ENCODE measurements around the gene LRRK1.

DNA sequence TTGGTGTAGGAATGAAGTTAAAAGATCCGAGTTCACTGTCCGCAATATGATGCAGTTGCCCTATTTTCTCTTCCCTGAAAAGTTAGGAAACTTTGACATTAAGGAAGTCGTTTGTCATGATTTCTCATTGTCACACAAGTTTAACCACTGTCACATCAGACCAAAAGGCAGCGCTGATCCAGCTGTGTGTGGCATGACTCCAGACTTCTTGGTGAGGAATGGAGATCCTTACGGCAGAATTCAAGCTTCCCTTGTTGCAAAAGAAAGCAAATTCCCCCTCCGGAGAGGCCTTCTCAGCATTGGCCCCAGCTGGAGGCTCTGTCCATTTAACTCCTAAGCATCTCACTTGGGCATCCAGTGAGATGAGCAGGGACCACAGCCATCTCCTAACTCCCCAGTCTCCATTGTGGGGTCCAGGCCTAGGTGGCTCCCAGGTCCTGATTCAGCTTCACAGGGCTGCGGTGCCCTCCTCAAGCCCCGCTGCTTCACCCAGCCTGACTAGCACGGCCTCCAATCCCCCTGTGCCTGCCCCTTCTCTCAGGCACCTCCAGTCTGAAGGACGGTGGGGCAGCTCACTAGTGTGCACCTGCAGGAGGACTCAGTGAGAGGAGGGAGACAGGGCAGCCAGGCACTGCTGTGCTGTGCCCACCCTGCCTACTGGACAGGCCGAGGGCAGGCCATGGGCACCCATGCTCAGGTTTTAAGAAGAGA, 173.2 kb downstream of the LRRK1 start:
- TF ChIP-seq, protein P1, sequence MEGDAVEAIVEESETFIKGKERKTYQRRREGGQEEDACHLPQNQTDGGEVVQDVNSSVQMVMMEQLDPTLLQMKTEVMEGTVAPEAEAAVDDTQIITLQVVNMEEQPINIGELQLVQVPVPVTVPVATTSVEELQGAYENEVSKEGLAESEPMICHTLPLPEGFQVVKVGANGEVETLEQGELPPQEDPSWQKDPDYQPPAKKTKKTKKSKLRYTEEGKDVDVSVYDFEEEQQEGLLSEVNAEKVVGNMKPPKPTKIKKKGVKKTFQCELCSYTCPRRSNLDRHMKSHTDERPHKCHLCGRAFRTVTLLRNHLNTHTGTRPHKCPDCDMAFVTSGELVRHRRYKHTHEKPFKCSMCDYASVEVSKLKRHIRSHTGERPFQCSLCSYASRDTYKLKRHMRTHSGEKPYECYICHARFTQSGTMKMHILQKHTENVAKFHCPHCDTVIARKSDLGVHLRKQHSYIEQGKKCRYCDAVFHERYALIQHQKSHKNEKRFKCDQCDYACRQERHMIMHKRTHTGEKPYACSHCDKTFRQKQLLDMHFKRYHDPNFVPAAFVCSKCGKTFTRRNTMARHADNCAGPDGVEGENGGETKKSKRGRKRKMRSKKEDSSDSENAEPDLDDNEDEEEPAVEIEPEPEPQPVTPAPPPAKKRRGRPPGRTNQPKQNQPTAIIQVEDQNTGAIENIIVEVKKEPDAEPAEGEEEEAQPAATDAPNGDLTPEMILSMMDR (IDR thresholded peaks at IDR 0.05), result no peak
- TF ChIP-seq POLR2A (IDR thresholded peaks at IDR 0.05), result no peak

Measured in stomach (tissue), 4 donors.